Tibial nerve (tissue), 3 donors: ENCODE measurements around the gene KRTAP10-8.

Source experiments
- CTCF ChIP-seq, 5 experiments: fragments of 200-600 bp in 3 of 5; fragments of 450-650 bp in 2 of 5; sonication (generic) in 3 of 5; IDR thresholded peaks; one replicate each; pipeline ENCODE4 v1.5.1; 2016 to 2019; ENCODE audit warnings: antibody characterized with exemption in 5 of 5, mild to moderate bottlenecking in 3 of 5, moderate library complexity in 2 of 5
- POLR2A ChIP-seq, 2 donors: fragments of 450-650 bp; IDR thresholded peaks; one replicate each; pipeline ENCODE4 v1.6.1; 2017; ENCODE audit warnings: antibody characterized with exemption in 2 of 2, mild to moderate bottlenecking in 2 of 2, moderate library complexity in 2 of 2

GRCh38 chr21:44592446-44593311 lies 19.2 kb upstream of the KRTAP10-8 start, which contains the start of gene KRTAP10-6:
- no peak for TF ChIP-seq CTCF (IDR thresholded peaks at IDR 0.05)
- no peak for TF ChIP-seq POLR2A (IDR thresholded peaks at IDR 0.05)
